Airway epithelial cell (primary cell): ENCODE measurements around the gene PDGFB. TPM values are rescaled to one million over a fixed set of nuclear protein-coding genes. Genes with fewer than 3 reads are reported as not detected.

Experiments used
- total RNA-seq: library from RNA; depleted of rRNA; stranded (reverse); fragments of >200 nt; gene quantifications from 2 replicates; pipeline ENCODE4 v1.2.3, GENCODE V29; 2015

The PDGFB gene
- 3.0 and 3.3 TPM in 2 replicates for total RNA-seq

DNA sequence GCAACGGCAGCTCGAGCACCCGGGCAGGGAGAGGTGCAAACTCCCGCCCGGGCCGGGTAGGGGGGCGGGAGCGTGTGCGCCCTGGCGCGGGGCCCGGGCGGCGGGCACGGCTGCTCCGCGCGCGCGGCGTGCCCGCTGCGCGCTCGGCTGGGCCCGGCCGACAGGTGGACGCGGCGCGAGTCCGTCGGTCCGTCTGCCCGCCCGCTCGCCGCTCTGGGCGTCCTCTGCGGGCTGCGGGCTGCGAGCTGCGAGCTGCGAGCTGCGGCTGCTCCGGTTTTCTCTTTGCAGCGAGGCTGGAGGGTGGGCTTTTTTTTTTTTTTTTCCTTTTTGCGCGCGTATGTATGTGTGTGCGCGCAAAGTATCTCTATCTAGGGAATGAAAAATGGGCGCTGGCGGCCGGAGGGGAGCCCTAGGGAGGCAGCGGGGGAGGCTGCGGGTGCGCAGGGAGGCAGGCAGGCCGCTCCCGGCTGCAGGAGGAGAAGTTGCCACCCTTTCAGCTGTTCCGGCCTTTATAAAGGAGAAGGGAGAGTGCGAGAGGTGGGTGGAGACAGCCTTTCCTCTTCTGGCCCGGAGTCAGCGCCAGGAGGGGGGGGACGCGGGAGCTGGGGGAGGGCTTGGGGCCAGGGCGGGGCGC lies at the start of gene PDGFB:
PDGFB (minus strand) TSS at position 487 of the 634 bp plus-strand sequence. CDS start 1,019 bp downstream, outside the sequence.

Other genes with a start within 250 kb of the PDGFB start
- gene APOBEC3C, start 230.7 kb downstream of the PDGFB start, total RNA-seq = 18.8 and 27.0 TPM in 2 replicates
- 0.14 TPM in 1 of 2 replicates, not detected in the other for gene APOBEC3D, start 223.9 kb downstream of the PDGFB start, total RNA-seq
- 2.1 and 4.2 TPM in 2 replicates for gene APOBEC3F, start 204.1 kb downstream of the PDGFB start, total RNA-seq
- 0.56 and 2.0 TPM in 2 replicates for gene APOBEC3G, start 167.7 kb downstream of the PDGFB start, total RNA-seq
- 0.28 TPM in 1 of 2 replicates, not detected in the other for gene APOBEC3H, start 147.7 kb downstream of the PDGFB start, total RNA-seq
- 0.09 and 0.21 TPM in 2 replicates for gene CBX7, start 92.3 kb downstream of the PDGFB start, total RNA-seq
- 2,280 and 2,292 TPM in 2 replicates for gene RPL3, start 74.6 kb upstream of the PDGFB start, total RNA-seq
- gene SYNGR1, start 105.0 kb upstream of the PDGFB start, total RNA-seq = 6.4 and 6.5 TPM in 2 replicates
- gene TAB1, start 154.8 kb upstream of the PDGFB start, total RNA-seq = 8.6 and 25.2 TPM in 2 replicates
- gene MGAT3, start 212.0 kb upstream of the PDGFB start, total RNA-seq = 0.37 and 0.85 TPM in 2 replicates